ENCODE measurements around the gene SP140L. TPM values are rescaled to one million over a fixed set of nuclear protein-coding genes. Genes with fewer than 3 reads are reported as not detected.

SP140L gene
- total RNA-seq, 1 donor from 2014 or later: 4.3 TPM

- intact Hi-C loops (cut with micrococcal nuclease): no loop called here
- Histone ChIP-seq H3K9me3 (replicated peaks) (no peaks in the 10 kb centered on the region), H3K4me3 (no peak overlapping the region), H3K36me3 (peaks cover 93% of the 10 kb centered on the region), H3K27me3 (ENCODE audit: low read depth) (no peaks in the 10 kb centered on the region), H3K4me1 (peaks cover 4% of the 10 kb centered on the region), H3K27ac (replicated peaks) (no peak overlapping the region)
- no peak for TF ChIP-seq CTCF (IDR thresholded peaks at IDR 0.05; ENCODE audit: borderline replicate concordance)
- DNase-seq: no peak
Measured at GRCh38 chr2:230447455-230448451, 120.8 kb downstream of the SP140L start.

- H3K4me1 ChIP-seq: no peaks in the 10 kb centered on the region
- H3K4me3 ChIP-seq: no peak overlapping the region
- no peak for DNase-seq
- H3K9me3 ChIP-seq (replicated peaks): no peaks in the 10 kb centered on the region
- peaks cover 92% of the 10 kb centered on the region for H3K36me3 ChIP-seq
- no peak overlapping the region for H3K27ac ChIP-seq (replicated peaks)
- intact Hi-C loops (cut with micrococcal nuclease): no loop called here
- TF ChIP-seq CTCF (IDR thresholded peaks at IDR 0.05; ENCODE audit: borderline replicate concordance): no peak
- H3K27me3 ChIP-seq (ENCODE audit: low read depth): no peaks in the 10 kb centered on the region
Measured at GRCh38 chr2:230449901-230450467, 123.0 kb downstream of the SP140L start.

- Histone ChIP-seq H3K27me3 (ENCODE audit: low read depth) (no peaks in the 10 kb centered on the region), H3K4me1 (no peaks in the 10 kb centered on the region), H3K4me3 (no peak overlapping the region), H3K9me3 (replicated peaks) (peaks cover 15% of the 10 kb centered on the region), H3K36me3 (peaks cover 96% of the 10 kb centered on the region), H3K27ac (replicated peaks) (no peak overlapping the region)
- intact Hi-C loops (cut with micrococcal nuclease): no loop called here
- no peak for TF ChIP-seq CTCF (IDR thresholded peaks at IDR 0.05; ENCODE audit: borderline replicate concordance)
- no peak for DNase-seq
Measured at GRCh38 chr2:230453006-230453405, 126.0 kb downstream of the SP140L start.

Other genes with a start within 250 kb of the SP140L start
- gene SP110, start 107.2 kb upstream of the SP140L start, total RNA-seq: 10.5 TPM
- 1.3 TPM for gene SP140, start 101.5 kb upstream of the SP140L start, total RNA-seq
- 76.9 TPM for gene SP100, start 89.0 kb downstream of the SP140L start, total RNA-seq

Data from left ventricle myocardium inferior (tissue), 1 donor.